ENCODE data around the gene CELA3B.
"Not testable (repeated sequence)": the region's sequence is repeated elsewhere in the genome, so short reads cannot be mapped to it uniquely, and the experiment has no call there.

- not testable (repeated sequence) for TF ChIP-seq POLR2A (IDR thresholded peaks at IDR 0.05; ENCODE audit: low read length); GATA1 (IDR thresholded peaks at IDR 0.05; ENCODE audit: low read depth, low read length)
These were observed 9.6 kb downstream of the CELA3B start for GRCh38 chr1:21986386-21986785.
